ENCODE results near the gene TRAM2.
"Not testable (repeated sequence)": the region's sequence is repeated elsewhere in the genome, so short reads cannot be mapped to it uniquely, and the experiment has no call there.

Gene TRAM2

DNA sequence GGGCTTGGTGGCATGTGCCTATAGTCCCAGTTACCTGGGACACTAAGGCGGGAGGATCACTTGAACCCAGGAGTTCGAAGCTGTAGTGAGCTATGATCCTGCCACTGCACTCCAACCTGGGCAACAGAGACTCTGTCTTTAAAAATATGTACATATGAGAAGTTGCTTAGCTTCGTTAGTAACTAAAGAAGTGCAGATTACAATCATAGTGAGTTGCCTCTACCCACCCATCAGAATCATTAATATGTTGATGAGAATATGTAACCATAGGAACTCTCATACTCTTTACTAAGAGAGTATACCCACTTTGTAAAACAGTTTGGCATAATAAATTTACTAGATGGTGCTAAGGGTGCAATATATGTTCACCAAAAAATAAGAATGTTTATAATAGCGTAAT lies 102.7 kb downstream of the TRAM2 start:
- no peak for DNase-seq

DNA sequence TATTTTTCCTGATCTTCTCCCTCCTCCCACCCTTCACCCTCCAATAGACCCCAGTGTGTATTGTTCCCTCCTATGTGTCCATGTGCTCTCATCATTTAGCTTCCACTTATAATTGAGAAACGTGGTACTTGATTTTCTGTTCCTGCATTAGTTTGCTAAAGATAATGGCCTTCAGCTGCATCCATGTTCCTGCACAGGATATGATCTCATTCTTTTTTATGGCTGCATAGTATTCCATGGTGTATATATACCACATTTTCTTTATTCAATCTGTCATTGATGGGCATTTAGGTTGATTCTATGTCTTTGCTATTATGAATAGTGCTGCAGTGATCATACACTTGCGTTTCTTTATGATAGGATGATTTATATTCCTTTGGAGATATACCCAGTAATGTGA lies 115.7 kb downstream of the TRAM2 start:
- not testable (repeated sequence) for DNase-seq

DNA sequence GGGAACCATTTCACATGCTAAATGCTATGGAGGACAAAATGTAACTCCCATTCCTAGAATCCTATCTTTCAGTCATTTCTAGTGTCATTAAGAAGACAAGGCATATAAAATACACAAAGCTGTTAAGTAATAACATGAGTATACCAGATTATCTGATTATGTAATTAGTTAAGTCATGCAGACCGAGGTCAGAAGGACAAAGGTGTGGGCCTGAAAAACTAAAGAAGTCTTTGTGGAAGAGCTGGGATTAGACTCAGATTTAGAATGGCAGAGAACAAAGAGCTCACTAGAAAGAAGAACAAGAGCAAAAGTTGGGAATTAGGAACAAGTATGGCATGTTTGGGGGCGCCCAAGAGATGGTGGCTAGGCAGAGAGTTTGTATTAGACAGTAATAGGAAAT lies 119.8 kb downstream of the TRAM2 start:
- DNase-seq = no peak

DNA sequence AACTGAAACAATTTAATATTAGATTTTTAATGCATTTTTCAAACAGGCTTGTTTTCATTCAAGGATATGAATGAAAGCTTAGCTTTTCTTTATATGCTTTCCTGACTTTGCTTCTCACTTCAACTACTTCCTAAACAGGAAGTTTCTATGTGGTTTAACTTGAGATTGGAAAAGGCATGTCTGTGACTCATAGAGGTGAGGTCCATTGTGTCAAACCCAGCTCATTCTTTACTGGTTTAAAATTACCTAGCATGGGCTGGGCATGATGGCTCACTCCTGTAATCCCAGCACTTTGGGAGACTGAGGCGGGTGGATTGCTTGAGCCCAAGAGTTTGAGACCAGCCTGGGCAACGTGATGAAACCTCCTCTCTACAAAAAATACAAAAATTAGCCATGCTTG lies 122.3 kb downstream of the TRAM2 start:
- no peak for DNase-seq

Measured in OCI-M1 (cell line).